Thyroid gland (tissue), 4 donors: ENCODE results near the gene KLRC3.
"Not testable (repeated sequence)": the region's sequence is repeated elsewhere in the genome, so short reads cannot be mapped to it uniquely, and the experiment has no call there.

ENCODE experiments used
- CTCF ChIP-seq, 6 experiments: fragments of 200-600 bp in 3 of 6; fragments of 450-650 bp in 3 of 6; sonication (generic) in 3 of 6; IDR thresholded peaks; one replicate each; pipeline ENCODE4 v1.5.1; 2016 to 2019; ENCODE audit warnings: antibody characterized with exemption in 6 of 6, mild to moderate bottlenecking in 2 of 6, inconsistent platforms in 1 of 6, moderate library complexity in 1 of 6
- POLR2A ChIP-seq, 2 donors: fragments of 450-650 bp; IDR thresholded peaks; one replicate each; pipeline ENCODE4 v1.6.1; 2017; ENCODE audit warnings: antibody characterized with exemption in 2 of 2, mild to moderate bottlenecking in 2 of 2, moderate library complexity in 1 of 2

- TF ChIP-seq CTCF, POLR2A (IDR thresholded peaks at IDR 0.05): not testable (repeated sequence)
Observed at GRCh38 chr12:10437601-10438000, 17.2 kb upstream of the KLRC3 start.
